ENCODE data around the gene ZBTB40.

The ZBTB40 gene

GRCh38 chr1:22436948-22437347 is 14.7 kb upstream of the ZBTB40 start:
- Histone ChIP-seq H3K36me3 (ENCODE audit: control insufficient read depth, insufficient read depth, low read length) (no peaks in the 10 kb centered on the region), H2AFZ (no peak overlapping the region), H3K4me3 (ENCODE audit: low read depth, low read length) (no peak overlapping the region), H3K4me2 (ENCODE audit: low read length) (no peak overlapping the region), H3K4me1 (no peaks in the 10 kb centered on the region), H3K79me2 (no peaks in the 10 kb centered on the region), H3K27ac (no peak overlapping the region), H3K9ac (no peak overlapping the region), H3K27me3 (ENCODE audit: control insufficient read depth, insufficient read depth, low read length) (no peaks in the 10 kb centered on the region), H3K9me3 (ENCODE audit: control insufficient read depth, low read length) (no peaks in the 10 kb centered on the region)
- TF ChIP-seq, protein P1, sequence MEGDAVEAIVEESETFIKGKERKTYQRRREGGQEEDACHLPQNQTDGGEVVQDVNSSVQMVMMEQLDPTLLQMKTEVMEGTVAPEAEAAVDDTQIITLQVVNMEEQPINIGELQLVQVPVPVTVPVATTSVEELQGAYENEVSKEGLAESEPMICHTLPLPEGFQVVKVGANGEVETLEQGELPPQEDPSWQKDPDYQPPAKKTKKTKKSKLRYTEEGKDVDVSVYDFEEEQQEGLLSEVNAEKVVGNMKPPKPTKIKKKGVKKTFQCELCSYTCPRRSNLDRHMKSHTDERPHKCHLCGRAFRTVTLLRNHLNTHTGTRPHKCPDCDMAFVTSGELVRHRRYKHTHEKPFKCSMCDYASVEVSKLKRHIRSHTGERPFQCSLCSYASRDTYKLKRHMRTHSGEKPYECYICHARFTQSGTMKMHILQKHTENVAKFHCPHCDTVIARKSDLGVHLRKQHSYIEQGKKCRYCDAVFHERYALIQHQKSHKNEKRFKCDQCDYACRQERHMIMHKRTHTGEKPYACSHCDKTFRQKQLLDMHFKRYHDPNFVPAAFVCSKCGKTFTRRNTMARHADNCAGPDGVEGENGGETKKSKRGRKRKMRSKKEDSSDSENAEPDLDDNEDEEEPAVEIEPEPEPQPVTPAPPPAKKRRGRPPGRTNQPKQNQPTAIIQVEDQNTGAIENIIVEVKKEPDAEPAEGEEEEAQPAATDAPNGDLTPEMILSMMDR (IDR thresholded peaks at IDR 0.05) = no peak

DNA sequence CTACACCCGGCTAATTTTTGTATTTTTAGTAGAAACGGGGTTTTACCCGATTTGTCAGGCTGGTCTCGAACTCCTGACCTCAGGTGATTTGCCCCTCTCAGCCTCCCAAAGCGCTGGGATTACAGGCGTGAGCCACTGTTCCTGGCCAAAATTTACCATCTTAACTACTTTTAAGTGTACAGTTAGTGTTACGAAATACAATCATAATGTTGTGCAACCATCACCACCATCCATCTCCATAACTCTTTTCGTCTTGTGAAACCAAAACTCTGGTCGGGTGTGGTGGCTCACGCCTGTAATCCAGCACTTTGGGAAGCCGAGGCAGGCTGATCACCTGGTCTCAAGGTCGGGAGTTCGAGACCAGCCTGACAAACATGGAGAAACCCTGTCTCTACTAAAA is 14.1 kb upstream of the ZBTB40 start:
- H3K4me3 ChIP-seq (ENCODE audit: low read depth, low read length) = no peak overlapping the region
- no peak overlapping the region for H3K9ac ChIP-seq
- no peak overlapping the region for H3K4me2 ChIP-seq (ENCODE audit: low read length)
- H3K27me3 ChIP-seq (ENCODE audit: control insufficient read depth, insufficient read depth, low read length) = no peaks in the 10 kb centered on the region
- no peaks in the 10 kb centered on the region for H3K79me2 ChIP-seq
- H3K27ac ChIP-seq = no peak overlapping the region
- H3K4me1 ChIP-seq = no peaks in the 10 kb centered on the region
- TF ChIP-seq, protein P1 (IDR thresholded peaks at IDR 0.05) = no peak
- no peaks in the 10 kb centered on the region for H3K9me3 ChIP-seq (ENCODE audit: control insufficient read depth, low read length)
- H3K36me3 ChIP-seq (ENCODE audit: control insufficient read depth, insufficient read depth, low read length) = no peaks in the 10 kb centered on the region
- no peak overlapping the region for H2AFZ ChIP-seq

GRCh38 chr1:22440582-22440981 is 11.1 kb upstream of the ZBTB40 start:
- H2AFZ ChIP-seq = no peak overlapping the region
- no peaks in the 10 kb centered on the region for H3K4me1 ChIP-seq
- H3K4me3 ChIP-seq (ENCODE audit: low read depth, low read length) = no peak overlapping the region
- H3K9me3 ChIP-seq (ENCODE audit: control insufficient read depth, low read length) = no peaks in the 10 kb centered on the region
- no peak overlapping the region for H3K4me2 ChIP-seq (ENCODE audit: low read length)
- TF ChIP-seq, protein P1 (IDR thresholded peaks at IDR 0.05) = no peak
- no peaks in the 10 kb centered on the region for H3K79me2 ChIP-seq
- no peak overlapping the region for H3K9ac ChIP-seq
- H3K27ac ChIP-seq = no peak overlapping the region
- H3K27me3 ChIP-seq (ENCODE audit: control insufficient read depth, insufficient read depth, low read length) = no peaks in the 10 kb centered on the region
- no peaks in the 10 kb centered on the region for H3K36me3 ChIP-seq (ENCODE audit: control insufficient read depth, insufficient read depth, low read length)

- no peak overlapping the region for H2AFZ ChIP-seq
- H3K4me3 ChIP-seq (ENCODE audit: low read depth, low read length) = no peak overlapping the region
- no peaks in the 10 kb centered on the region for H3K79me2 ChIP-seq
- no peaks in the 10 kb centered on the region for H3K36me3 ChIP-seq (ENCODE audit: control insufficient read depth, insufficient read depth, low read length)
- H3K27me3 ChIP-seq (ENCODE audit: control insufficient read depth, insufficient read depth, low read length) = no peaks in the 10 kb centered on the region
- no peaks in the 10 kb centered on the region for H3K4me1 ChIP-seq
- H3K9ac ChIP-seq = no peak overlapping the region
- TF ChIP-seq, protein P1 (IDR thresholded peaks at IDR 0.05) = no peak
- no peak overlapping the region for H3K4me2 ChIP-seq (ENCODE audit: low read length)
- no peak overlapping the region for H3K27ac ChIP-seq
- no peaks in the 10 kb centered on the region for H3K9me3 ChIP-seq (ENCODE audit: control insufficient read depth, low read length)
Measured at GRCh38 chr1:22442212-22442894, 9.3 kb upstream of the ZBTB40 start.

GRCh38 chr1:22443332-22443731 is 8.3 kb upstream of the ZBTB40 start:
- TF ChIP-seq, protein P1 (IDR thresholded peaks at IDR 0.05) = no peak
- Histone ChIP-seq H3K36me3 (ENCODE audit: control insufficient read depth, insufficient read depth, low read length) (no peaks in the 10 kb centered on the region), H3K4me1 (no peaks in the 10 kb centered on the region), H3K4me3 (ENCODE audit: low read depth, low read length) (no peak overlapping the region), H3K4me2 (ENCODE audit: low read length) (no peak overlapping the region), H3K9ac (no peak overlapping the region), H3K27me3 (ENCODE audit: control insufficient read depth, insufficient read depth, low read length) (no peaks in the 10 kb centered on the region), H3K27ac (no peak overlapping the region), H3K9me3 (ENCODE audit: control insufficient read depth, low read length) (no peaks in the 10 kb centered on the region), H3K79me2 (no peaks in the 10 kb centered on the region), H2AFZ (no peak overlapping the region)

Measured in parathyroid adenoma (tissue), 2 donors.